ENCODE measurements around the gene NR5A1.

The NR5A1 gene

DNA sequence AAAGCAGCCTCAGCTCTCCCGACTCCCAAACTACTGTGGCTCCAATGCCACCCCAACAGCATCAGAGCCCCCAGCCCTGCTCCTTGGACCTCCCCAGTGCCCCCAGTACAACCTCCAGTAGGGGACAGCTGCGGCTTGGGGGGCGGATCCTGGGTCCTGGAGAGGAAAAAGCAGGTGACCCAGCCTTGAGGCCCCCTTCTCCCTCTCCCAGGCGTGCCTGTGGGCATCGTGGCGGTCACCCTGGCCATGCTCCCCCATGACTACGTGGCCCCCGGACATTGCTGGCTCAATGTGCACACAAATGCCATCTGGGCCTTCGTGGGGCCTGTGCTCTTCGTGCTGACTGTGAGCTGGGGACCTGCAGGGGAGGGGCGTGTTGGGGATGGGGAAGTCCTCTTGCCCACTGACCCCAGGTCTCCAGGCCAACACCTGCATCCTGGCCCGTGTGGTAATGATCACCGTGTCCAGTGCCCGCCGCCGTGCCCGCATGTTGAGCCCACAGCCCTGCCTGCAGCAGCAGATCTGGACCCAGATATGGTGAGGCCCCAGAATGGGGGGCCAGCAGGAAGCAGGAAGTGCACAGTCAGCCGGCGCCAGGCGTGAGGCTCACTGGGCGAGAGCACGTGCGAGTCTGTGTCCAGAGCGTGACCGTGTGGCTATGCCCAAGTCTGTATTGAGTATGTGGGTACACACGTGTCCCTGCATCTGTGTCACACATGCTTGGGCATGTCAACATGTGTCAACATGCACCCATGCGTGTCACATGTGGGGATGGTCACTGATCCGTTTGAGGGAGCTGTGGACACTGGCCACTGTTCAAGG lies 38.0 kb downstream of the NR5A1 start:
- DNase-seq (ENCODE audit: low spot score): no peak
- TF ChIP-seq, protein P1, sequence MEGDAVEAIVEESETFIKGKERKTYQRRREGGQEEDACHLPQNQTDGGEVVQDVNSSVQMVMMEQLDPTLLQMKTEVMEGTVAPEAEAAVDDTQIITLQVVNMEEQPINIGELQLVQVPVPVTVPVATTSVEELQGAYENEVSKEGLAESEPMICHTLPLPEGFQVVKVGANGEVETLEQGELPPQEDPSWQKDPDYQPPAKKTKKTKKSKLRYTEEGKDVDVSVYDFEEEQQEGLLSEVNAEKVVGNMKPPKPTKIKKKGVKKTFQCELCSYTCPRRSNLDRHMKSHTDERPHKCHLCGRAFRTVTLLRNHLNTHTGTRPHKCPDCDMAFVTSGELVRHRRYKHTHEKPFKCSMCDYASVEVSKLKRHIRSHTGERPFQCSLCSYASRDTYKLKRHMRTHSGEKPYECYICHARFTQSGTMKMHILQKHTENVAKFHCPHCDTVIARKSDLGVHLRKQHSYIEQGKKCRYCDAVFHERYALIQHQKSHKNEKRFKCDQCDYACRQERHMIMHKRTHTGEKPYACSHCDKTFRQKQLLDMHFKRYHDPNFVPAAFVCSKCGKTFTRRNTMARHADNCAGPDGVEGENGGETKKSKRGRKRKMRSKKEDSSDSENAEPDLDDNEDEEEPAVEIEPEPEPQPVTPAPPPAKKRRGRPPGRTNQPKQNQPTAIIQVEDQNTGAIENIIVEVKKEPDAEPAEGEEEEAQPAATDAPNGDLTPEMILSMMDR (IDR thresholded peaks at IDR 0.05; ENCODE audit: extremely low read depth, missing control alignments): no peak

DNA sequence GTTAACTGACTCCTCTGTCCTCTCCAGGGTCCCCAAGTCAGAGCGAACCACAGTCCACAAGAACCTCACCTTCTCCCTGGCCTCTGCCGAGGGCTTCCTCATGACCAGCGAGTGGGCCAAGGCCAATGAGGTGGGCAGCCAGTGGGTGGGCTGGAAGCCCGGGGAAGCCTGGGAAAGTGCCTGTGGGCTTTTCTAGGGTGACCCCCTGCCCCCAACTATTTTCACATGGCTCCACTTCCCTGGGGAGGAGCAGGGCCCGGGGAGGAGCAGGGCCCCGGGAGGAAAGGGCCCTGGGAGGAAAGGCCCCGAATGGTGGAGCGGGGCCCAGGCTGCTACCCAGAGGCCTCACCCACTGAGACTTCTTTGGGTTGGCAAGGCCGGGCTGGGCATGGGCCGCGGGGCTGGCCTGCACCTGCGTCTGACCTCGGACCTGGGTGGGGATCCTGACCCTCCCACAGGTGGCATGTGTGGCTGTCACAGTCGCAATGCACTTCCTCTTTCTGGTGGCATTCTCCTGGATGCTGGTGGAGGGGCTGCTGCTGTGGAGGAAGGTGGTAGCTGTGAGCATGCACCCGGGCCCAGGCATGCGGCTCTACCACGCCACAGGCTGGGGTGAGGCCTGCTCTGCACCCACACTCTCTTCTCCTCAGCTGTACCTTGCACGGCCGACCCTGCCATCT lies 39.0 kb downstream of the NR5A1 start:
- DNase-seq (ENCODE audit: low spot score): no peak
- TF ChIP-seq, protein P1 (IDR thresholded peaks at IDR 0.05; ENCODE audit: extremely low read depth, missing control alignments): no peak

DNA sequence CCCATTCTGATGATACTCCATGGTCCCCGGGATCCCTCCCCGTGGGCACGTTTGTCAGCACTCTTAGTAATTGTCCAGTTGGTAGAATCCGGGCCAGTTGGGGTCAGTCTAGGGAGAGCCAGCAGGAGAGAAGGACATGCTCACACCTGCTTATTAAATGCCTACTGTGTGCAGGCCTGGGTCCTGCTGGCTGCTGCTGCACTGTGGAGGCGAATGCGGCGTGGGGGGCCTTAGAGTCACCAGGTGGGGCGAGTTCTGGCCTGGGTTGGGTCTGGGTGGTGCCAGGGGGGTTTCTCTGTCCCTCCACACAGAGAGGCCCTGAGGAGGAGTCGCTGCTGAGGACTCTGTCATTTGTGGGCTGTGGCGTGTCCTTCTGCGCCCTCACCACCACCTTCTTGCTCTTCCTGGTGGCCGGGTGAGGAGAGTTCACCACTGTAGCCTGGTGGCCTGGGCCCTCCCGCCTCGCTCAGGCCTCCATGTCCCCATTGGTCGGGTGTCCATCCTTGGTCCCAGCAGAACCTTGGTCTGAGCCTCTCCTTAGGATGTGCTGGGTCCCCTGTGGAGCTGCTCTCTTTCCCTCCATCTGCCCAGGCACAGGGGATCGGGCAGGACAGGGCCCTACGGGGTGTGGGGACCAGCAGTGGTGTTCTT lies 39.7 kb downstream of the NR5A1 start:
- TF ChIP-seq, protein P1 (IDR thresholded peaks at IDR 0.05; ENCODE audit: extremely low read depth, missing control alignments): no peak
- no peak for DNase-seq (ENCODE audit: low spot score)

DNA sequence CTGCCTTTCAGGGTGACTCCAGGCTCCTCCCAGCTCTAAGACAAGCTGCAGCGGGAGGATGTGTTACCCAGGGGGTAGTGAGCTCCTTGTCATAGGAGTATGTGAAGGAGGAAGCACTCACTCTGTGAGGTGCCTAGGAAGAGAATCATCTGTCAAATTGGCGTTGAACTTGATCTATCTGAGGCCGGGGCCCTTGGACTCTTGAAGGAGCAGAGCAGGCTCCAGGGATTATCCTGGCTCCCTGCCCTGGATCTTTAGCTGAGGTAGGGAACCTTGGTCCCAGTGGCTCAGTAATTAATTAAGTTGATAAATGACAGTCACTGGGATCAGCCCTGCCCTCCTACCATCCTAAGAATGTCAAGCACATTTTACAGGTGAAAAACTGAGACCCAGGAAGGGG lies 41.5 kb downstream of the NR5A1 start:
- TF ChIP-seq, protein P1 (IDR thresholded peaks at IDR 0.05; ENCODE audit: extremely low read depth, missing control alignments): no peak

DNA sequence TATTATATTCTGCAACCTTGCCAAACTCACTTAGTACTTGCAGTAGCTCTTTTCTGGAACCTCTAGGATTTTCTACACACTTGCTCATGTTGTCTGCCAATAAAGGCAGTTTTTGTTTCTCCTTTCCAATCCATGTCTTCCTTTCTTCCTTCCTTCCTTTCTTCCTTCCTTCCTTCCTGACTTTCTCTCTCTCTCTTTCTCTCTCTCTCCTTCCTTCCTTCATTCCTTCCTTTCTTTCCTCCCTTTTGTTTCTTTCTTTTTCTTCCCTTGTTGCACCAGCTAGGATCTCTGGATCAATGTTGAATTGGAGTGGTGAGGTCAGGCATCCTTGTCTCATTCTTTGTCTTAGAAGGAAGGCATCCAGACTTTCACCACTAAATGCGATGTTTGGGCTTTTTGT lies 44.5 kb downstream of the NR5A1 start:
- DNase-seq (ENCODE audit: low spot score): no peak
- TF ChIP-seq, protein P1 (IDR thresholded peaks at IDR 0.05; ENCODE audit: extremely low read depth, missing control alignments): no peak

More for the DNA sequence above, 41.5 kb downstream of the NR5A1 start:
- no peak for DNase-seq (ENCODE audit: low spot score)

DNA sequence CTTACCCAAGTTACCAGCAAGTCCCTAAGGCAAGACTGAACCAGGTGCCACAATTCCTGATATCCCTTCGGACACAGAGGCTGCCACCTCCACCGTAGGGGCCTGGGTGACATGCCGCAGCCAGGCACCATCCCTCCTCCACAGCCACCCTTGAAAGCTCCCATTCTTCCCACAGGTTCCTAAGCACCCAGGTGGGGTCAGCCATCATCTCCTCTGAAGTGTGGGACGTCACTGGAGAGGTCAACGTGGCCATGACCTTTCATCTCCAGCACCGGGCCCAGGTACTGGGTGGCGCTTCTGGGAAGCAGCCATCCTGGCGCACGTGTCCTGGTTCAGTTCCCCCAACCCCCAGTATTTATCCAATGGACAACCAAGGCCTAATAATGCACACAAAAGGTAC lies 48.8 kb downstream of the NR5A1 start:
- no peak for DNase-seq (ENCODE audit: low spot score)
- TF ChIP-seq, protein P1 (IDR thresholded peaks at IDR 0.05; ENCODE audit: extremely low read depth, missing control alignments): no peak

Data from GM20000 (cell line).